ENCODE measurements around the gene EXOC2.
"Not testable (repeated sequence)": the region's sequence is repeated elsewhere in the genome, so short reads cannot be mapped to it uniquely, and the experiment has no call there.

EXOC2 gene

DNA sequence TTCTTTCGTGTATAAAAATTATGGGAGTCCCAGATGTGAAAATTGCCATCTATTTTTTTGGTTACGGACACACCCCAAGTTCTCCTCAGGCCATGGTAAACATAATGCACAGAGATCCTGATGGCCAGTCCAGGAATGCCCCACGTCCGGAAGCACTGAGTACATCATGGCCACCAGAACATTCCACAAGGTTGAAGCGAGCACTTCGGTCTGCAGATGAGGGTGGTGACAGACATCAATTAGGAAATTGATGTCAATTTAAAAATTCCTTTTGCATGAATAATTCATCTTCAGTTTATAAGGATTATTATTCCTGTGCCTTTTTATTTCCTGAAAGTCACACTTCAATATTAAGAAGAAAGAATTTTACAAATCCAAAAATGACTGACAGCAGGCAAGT, 13.2 kb upstream of the EXOC2 start:
- H3K4me1 ChIP-seq (ENCODE audit: control insufficient read depth, insufficient read depth, low read length): peaks cover 3% of the 10 kb centered on the region
- H3K27me3 ChIP-seq (ENCODE audit: control insufficient read depth, insufficient read depth, low read length): no peaks in the 10 kb centered on the region
- no peak overlapping the region for H3K9ac ChIP-seq (ENCODE audit: low read length)
- no peak overlapping the region for H3K4me3 ChIP-seq (ENCODE audit: low read length)
- no peak overlapping the region for H3K27ac ChIP-seq (ENCODE audit: low read depth, low read length)
- no peaks in the 10 kb centered on the region for H3K36me3 ChIP-seq (ENCODE audit: control insufficient read depth, insufficient read depth, low read length)

DNA sequence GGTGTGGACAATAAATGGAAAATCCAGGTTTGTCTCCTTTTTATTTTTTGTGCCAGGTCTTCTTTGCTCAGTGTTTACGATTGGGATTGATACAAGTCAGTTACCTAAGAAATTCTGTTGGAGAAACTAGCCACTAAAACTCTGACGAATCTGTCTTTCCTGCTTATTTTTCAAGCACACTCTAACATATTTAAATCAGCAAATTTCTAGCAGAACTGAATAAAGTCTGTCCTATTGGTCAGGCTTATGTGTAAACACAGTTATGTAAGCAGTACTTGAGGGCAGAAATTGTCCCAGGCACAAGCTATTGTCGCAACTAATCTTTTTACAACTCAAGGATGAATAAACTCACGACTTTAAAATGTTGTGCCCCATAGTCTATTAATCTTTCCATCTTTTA, 12.1 kb upstream of the EXOC2 start:
- H3K4me1 ChIP-seq (ENCODE audit: control insufficient read depth, insufficient read depth, low read length): peaks cover 1% of the 10 kb centered on the region
- H3K9ac ChIP-seq (ENCODE audit: low read length): no peak overlapping the region
- no peak overlapping the region for H3K27ac ChIP-seq (ENCODE audit: low read depth, low read length)
- H3K27me3 ChIP-seq (ENCODE audit: control insufficient read depth, insufficient read depth, low read length): no peaks in the 10 kb centered on the region
- H3K36me3 ChIP-seq (ENCODE audit: control insufficient read depth, insufficient read depth, low read length): no peaks in the 10 kb centered on the region
- no peak overlapping the region for H3K4me3 ChIP-seq (ENCODE audit: low read length)

DNA sequence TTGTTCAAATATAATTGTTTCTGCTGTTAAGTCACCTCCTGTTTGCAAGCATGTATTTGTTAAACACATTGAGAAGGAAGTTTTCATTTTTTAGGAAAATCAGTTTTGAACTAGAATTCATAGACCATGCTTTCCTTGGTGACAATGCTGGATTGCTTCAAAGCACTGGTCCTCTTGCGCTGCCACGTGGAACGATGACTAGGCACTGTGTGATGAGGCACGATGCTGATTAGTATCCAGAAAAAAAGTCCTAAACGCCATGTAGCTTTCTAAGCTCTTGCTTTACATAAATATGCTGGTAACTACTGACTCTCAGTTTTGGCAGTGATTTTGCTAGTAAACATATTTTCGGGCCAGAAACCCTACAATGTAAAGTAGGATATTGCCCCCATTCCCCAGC, 11.1 kb upstream of the EXOC2 start:
- no peaks in the 10 kb centered on the region for H3K4me1 ChIP-seq (ENCODE audit: control insufficient read depth, insufficient read depth, low read length)
- no peak overlapping the region for H3K9ac ChIP-seq (ENCODE audit: low read length)
- H3K4me3 ChIP-seq (ENCODE audit: low read length): no peak overlapping the region
- no peaks in the 10 kb centered on the region for H3K27me3 ChIP-seq (ENCODE audit: control insufficient read depth, insufficient read depth, low read length)
- H3K27ac ChIP-seq (ENCODE audit: low read depth, low read length): no peak overlapping the region
- no peaks in the 10 kb centered on the region for H3K36me3 ChIP-seq (ENCODE audit: control insufficient read depth, insufficient read depth, low read length)

DNA sequence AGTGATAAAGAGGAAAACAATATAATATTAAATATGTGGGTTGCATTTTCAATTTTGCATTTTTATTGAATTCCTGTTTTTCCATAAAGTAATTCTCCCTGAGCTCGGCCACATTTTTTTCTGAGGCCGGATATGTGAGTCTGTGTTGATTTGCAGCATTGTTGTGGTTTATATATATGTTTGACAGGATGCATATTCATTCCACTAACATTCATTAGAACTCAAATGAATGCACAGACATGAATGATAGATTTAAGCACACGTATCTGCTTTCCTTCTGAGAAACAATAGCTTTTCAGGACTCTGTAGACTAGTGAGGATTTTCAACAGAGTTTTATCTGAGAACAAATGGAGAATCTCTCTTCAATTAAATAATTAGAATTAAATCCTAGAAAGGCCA, 10.6 kb upstream of the EXOC2 start:
- no peak overlapping the region for H3K9ac ChIP-seq (ENCODE audit: low read length)
- no peak overlapping the region for H3K4me3 ChIP-seq (ENCODE audit: low read length)
- H3K27ac ChIP-seq (ENCODE audit: low read depth, low read length): no peak overlapping the region
- no peaks in the 10 kb centered on the region for H3K4me1 ChIP-seq (ENCODE audit: control insufficient read depth, insufficient read depth, low read length)
- no peaks in the 10 kb centered on the region for H3K36me3 ChIP-seq (ENCODE audit: control insufficient read depth, insufficient read depth, low read length)
- H3K27me3 ChIP-seq (ENCODE audit: control insufficient read depth, insufficient read depth, low read length): no peaks in the 10 kb centered on the region

DNA sequence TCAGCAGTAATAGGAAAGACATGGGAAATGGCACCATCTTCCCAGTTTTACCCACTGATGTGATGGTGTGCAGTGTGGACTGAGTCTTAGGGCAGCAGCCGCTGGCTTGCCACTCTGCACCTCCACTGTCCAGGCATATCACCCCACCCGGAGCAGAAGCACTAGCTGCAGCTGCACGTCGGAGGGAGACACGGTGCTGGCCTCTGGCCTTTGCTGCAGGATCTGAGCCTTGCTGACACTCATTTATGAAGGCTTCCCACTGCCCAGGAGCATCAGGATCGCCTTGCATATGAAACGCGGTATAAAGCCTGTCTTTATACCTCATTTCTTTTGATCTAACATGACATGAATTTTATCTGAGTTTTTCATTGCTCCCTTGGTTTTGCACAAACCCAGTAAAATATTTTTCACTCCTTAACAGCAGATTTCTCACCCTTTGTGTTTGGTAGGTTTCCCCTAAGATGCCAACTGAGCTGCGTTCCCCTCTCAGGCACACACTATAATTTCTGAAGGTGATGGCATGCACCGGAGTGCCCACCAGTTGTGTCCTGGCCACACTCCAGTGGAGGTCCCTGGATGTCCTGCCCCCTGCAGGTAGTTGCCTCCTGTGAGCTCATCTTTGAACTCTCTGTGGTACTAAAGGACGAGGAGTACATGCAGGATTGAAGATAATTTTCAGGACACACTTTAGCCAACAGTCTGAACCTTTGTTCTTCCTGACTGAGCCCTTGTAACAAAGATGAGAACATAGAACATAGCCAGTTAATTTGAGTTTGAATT, 9.0 kb upstream of the EXOC2 start:
- Histone ChIP-seq H3K4me1 (ENCODE audit: control insufficient read depth, insufficient read depth, low read length) (no peaks in the 10 kb centered on the region), H3K27ac (ENCODE audit: low read depth, low read length) (no peak overlapping the region), H3K4me3 (ENCODE audit: low read length) (no peak overlapping the region), H3K9ac (ENCODE audit: low read length) (no peak overlapping the region), H3K27me3 (ENCODE audit: control insufficient read depth, insufficient read depth, low read length) (no peaks in the 10 kb centered on the region), H3K36me3 (ENCODE audit: control insufficient read depth, insufficient read depth, low read length) (no peaks in the 10 kb centered on the region)

DNA sequence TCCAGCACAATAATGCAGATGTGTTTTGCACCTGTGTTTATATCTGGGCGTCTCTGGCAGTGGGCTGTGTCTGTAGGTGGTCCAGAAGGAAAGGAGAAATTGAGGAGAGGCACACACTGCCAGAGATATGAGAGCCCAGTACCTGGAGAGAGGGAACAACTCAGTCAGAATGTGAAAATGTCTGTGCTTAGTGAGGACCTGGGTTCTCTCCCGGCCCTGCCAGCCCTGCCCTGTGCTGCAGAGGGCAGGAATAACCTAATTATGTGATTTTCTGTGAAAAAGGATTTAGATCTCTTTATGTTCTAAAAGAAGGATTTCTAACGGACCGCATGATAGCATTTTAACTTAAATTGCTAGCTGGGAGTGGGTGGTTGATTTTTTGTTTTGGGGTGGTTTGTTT, 8.3 kb upstream of the EXOC2 start:
- Histone ChIP-seq H3K36me3 (ENCODE audit: control insufficient read depth, insufficient read depth, low read length) (no peaks in the 10 kb centered on the region), H3K4me3 (ENCODE audit: low read length) (no peak overlapping the region), H3K4me1 (ENCODE audit: control insufficient read depth, insufficient read depth, low read length) (no peaks in the 10 kb centered on the region), H3K27ac (ENCODE audit: low read depth, low read length) (no peak overlapping the region), H3K9ac (ENCODE audit: low read length) (no peak overlapping the region), H3K27me3 (ENCODE audit: control insufficient read depth, insufficient read depth, low read length) (no peaks in the 10 kb centered on the region)

DNA sequence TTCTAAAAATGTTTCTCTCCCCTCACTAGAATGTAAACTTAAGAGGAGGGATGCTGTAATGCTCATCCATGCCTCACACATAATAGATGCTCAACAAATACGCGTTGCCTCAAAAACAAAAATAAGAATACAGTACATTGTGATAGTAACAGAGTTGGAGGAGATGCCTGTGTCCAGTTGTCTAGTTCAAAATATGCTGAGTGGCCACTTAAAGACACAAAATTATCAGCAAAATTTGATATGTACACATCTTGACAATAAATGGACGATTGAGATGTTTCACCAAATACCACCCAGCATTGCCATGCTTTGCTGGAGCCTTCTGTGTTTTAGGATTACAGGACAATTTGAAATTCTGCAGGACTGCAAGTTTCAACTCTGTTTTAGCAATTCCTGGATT, 7.6 kb upstream of the EXOC2 start:
- H3K36me3 ChIP-seq (ENCODE audit: control insufficient read depth, insufficient read depth, low read length): no peaks in the 10 kb centered on the region
- H3K27ac ChIP-seq (ENCODE audit: low read depth, low read length): no peak overlapping the region
- H3K27me3 ChIP-seq (ENCODE audit: control insufficient read depth, insufficient read depth, low read length): no peaks in the 10 kb centered on the region
- H3K4me3 ChIP-seq (ENCODE audit: low read length): no peak overlapping the region
- no peak overlapping the region for H3K9ac ChIP-seq (ENCODE audit: low read length)
- H3K4me1 ChIP-seq (ENCODE audit: control insufficient read depth, insufficient read depth, low read length): no peaks in the 10 kb centered on the region

DNA sequence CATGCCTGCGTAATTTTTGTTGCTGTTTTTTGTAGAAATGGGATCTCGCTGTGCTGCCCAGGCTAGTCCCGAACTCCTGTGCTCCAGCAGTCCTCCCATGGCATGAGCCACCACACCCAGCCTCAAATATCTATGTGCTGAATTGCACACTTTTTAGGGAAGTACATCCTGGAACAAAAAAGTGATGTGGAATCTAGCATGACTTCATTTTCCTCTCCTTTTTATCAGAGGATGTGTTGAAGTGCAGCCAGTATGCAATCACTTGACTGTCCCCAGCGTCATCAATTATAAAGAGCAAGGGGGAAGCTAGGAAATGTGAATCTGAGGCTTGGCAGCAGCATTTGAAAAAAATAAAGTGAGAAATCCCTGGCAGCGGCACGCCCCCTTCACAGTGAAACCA, 6.4 kb upstream of the EXOC2 start:
- H3K36me3 ChIP-seq (ENCODE audit: control insufficient read depth, insufficient read depth, low read length): no peaks in the 10 kb centered on the region
- no peaks in the 10 kb centered on the region for H3K4me1 ChIP-seq (ENCODE audit: control insufficient read depth, insufficient read depth, low read length)
- H3K27me3 ChIP-seq (ENCODE audit: control insufficient read depth, insufficient read depth, low read length): no peaks in the 10 kb centered on the region
- no peak overlapping the region for H3K4me3 ChIP-seq (ENCODE audit: low read length)
- H3K27ac ChIP-seq (ENCODE audit: low read depth, low read length): no peak overlapping the region
- H3K9ac ChIP-seq (ENCODE audit: low read length): no peak overlapping the region

DNA sequence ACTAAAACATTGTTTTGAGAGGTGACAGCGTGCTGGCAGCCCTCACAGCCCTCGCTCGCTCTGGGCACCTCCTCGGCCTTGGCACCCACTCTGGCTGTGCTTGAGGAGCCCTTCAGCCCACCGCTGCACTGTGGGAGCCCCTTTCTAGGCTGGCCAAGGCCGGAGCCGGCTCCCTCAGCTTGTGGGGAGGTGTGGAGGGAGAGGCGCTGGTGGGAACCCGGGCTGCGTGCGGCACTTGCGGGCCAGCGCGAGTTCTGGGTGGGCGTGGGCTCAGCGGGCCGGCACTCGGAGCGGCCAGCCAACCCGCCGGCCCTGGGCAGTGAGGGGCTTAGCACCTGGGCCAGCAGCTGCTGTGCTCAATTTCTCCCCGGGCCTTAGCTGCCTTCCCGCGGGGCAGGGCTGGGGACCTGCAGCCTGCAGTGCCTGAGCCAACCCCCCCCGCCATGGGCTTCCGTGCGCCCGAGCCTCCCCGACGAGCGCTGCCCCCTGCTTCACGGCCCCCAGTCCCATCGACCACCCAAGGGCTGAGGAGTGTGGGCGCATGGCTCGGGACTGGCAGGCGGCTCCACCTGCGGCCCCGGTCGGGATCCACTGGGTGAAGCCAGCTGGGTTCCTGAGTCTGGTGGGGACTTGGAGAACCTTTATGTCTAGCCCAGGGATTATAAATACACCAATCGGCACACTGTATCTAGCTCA, 1.6 kb upstream of the EXOC2 start:
- H3K4me3 ChIP-seq (ENCODE audit: low read length); H3K27me3 ChIP-seq (ENCODE audit: control insufficient read depth, insufficient read depth, low read length); H3K27ac ChIP-seq (ENCODE audit: low read depth, low read length); H3K36me3 ChIP-seq (ENCODE audit: control insufficient read depth, insufficient read depth, low read length); H3K4me1 ChIP-seq (ENCODE audit: control insufficient read depth, insufficient read depth, low read length); H3K9ac ChIP-seq (ENCODE audit: low read length): not testable (repeated sequence)

DNA sequence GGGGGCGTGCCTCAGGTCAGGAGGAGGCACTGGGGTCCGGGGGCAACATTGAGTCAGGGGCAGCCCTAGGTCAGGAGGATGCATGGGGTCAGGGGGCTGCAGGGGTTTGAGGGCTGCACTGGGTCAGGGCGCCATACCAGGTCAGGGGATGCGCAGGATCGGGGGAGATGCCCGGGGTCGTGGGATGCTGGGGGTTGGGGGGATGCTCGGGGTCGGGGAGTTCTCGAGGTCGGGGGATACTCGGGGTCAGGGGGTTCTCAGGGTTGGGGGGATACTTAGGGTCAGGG, 727 bp upstream of the EXOC2 start:
- Histone ChIP-seq H3K9ac (ENCODE audit: low read length) (no peak overlapping the region), H3K27me3 (ENCODE audit: control insufficient read depth, insufficient read depth, low read length) (no peaks in the 10 kb centered on the region), H3K4me3 (ENCODE audit: low read length) (peak overlapping the region; percentile 97), H3K36me3 (ENCODE audit: control insufficient read depth, insufficient read depth, low read length) (no peaks in the 10 kb centered on the region), H3K4me1 (ENCODE audit: control insufficient read depth, insufficient read depth, low read length) (peaks cover 9% of the 10 kb centered on the region), H3K27ac (ENCODE audit: low read depth, low read length) (no peak overlapping the region)

DNA sequence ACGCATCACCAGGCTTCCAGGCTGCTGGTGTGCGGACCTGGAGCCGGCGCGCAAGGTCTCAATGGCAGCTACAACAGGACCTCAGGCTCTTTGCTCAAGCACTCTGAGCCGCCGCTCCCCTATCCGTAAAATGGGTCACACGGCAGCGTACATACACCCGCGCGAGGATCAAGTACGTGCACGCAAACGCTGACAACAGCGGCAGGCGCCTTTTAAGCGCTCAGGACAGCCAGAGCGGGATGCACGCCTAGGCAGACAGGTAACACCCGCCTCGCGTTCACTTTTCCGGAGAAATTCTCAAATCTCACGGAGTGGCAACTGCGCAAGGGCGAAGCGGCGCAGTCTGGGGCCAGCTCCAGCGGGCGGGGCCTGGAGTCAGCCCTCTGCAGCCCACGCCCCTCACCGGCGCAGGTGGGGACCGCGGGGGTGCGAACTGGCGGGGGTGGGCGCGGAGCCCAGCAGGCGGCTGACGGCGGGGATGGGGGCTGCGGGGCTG, 535 bp downstream of the EXOC2 start:
- Histone ChIP-seq H3K4me3 (ENCODE audit: low read length) (peak overlapping the region; percentile 97), H3K4me1 (ENCODE audit: control insufficient read depth, insufficient read depth, low read length) (peaks cover 9% of the 10 kb centered on the region), H3K27me3 (ENCODE audit: control insufficient read depth, insufficient read depth, low read length) (no peaks in the 10 kb centered on the region), H3K36me3 (ENCODE audit: control insufficient read depth, insufficient read depth, low read length) (no peaks in the 10 kb centered on the region), H3K9ac (ENCODE audit: low read length) (peak overlapping the region; percentile 74), H3K27ac (ENCODE audit: low read depth, low read length) (peak overlapping the region; percentile 8)

DNA sequence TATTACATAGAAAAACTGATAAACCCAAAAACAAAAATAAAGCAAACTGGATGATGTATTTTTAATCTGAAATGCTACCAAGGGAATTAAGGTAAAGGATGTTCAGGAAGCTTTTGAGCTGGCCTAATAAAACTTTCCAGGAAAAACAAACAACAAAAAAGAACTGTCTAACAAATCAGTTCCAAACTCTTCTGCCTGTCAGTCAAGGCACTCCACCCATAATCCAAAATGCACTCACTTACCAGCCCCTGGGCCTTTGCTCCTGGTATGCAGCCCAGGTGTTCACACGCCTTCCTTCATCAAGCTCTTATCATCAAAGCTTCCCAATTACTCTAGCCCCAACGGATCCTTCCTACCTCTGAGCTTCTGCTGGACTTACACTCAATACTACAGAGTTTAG, 3.7 kb downstream of the EXOC2 start:
- no peak overlapping the region for H3K9ac ChIP-seq (ENCODE audit: low read length)
- H3K4me1 ChIP-seq (ENCODE audit: control insufficient read depth, insufficient read depth, low read length): peaks cover 11% of the 10 kb centered on the region
- H3K27me3 ChIP-seq (ENCODE audit: control insufficient read depth, insufficient read depth, low read length): no peaks in the 10 kb centered on the region
- H3K36me3 ChIP-seq (ENCODE audit: control insufficient read depth, insufficient read depth, low read length): no peaks in the 10 kb centered on the region
- H3K4me3 ChIP-seq (ENCODE audit: low read length): no peak overlapping the region
- H3K27ac ChIP-seq (ENCODE audit: low read depth, low read length): no peak overlapping the region

DNA sequence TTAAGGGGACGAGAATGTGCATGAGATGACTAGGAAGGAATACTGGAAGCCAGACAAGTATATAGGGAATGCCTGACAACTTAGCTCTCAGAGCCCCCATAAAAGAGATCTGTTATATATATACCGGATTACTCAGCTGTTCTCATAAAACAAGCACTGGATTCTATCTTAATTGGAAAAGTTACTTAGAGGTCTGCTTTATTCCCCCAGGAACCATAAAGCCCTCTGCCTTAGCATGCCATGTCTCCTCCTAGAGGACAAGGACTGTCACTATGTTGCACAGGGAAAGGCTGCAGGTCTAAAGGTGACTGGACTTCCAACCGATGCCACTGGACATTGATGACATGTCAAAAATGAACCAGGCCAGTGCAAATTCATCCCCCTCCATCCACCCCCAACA, 6.4 kb downstream of the EXOC2 start:
- peaks cover 4% of the 10 kb centered on the region for H3K4me1 ChIP-seq (ENCODE audit: control insufficient read depth, insufficient read depth, low read length)
- no peak overlapping the region for H3K4me3 ChIP-seq (ENCODE audit: low read length)
- no peaks in the 10 kb centered on the region for H3K36me3 ChIP-seq (ENCODE audit: control insufficient read depth, insufficient read depth, low read length)
- no peak overlapping the region for H3K27ac ChIP-seq (ENCODE audit: low read depth, low read length)
- no peaks in the 10 kb centered on the region for H3K27me3 ChIP-seq (ENCODE audit: control insufficient read depth, insufficient read depth, low read length)
- H3K9ac ChIP-seq (ENCODE audit: low read length): no peak overlapping the region

All from rectal smooth muscle tissue (tissue), 1 donor.